Uterus (tissue), 2 donors: ENCODE data around the gene MYD88.
"Not testable (repeated sequence)": the region's sequence is repeated elsewhere in the genome, so short reads cannot be mapped to it uniquely, and the experiment has no call there.

Source experiments
- POLR2A ChIP-seq, 2 donors: fragments of 450-650 bp; IDR thresholded peaks; one replicate each; pipeline ENCODE4 v1.6.1; 2016; ENCODE audit warnings: antibody characterized with exemption in 2 of 2, mild to moderate bottlenecking in 1 of 2, moderate library complexity in 1 of 2
- TF ChIP-seq, protein P1 (sequence below), 4 experiments: fragments of 200-600 bp in 2 of 4; fragments of 450-650 bp in 2 of 4; sonication (generic) in 2 of 4; IDR thresholded peaks; one replicate each; pipeline ENCODE4 v1.5.1; 2016 to 2019; ENCODE audit warnings: antibody characterized with exemption in 4 of 4, mild to moderate bottlenecking in 2 of 4, moderate library complexity in 1 of 4

DNA sequence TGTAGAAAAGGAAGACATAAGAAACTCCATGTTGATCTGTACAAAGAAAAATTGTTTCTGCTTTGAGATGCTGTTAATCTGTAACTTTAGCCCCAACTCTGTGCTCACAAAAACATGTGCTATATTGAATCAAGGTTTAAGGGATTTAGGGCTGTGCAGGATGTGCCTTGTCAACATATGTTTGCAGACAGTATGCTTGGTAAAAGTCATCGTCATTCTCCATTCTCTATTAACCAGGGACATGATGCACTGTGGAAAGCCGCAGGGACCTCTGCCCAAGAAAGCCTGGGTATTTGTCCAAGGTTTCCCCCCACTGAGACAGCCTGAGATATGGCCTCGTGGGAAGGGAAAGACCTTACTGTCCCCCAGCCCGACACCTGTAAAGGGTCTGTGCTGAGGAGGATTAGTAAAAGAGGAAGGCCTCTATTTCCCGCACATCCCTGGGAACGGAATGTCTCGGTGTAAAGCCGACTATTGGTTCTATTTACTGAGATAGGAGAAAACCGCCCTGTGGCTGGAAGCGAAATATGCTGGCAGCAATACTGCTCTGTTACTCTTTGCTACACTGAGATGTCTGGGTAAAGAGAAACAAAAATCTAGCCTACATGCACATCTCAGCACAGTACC is 3.8 kb upstream of the MYD88 start:
- TF ChIP-seq, protein P1, sequence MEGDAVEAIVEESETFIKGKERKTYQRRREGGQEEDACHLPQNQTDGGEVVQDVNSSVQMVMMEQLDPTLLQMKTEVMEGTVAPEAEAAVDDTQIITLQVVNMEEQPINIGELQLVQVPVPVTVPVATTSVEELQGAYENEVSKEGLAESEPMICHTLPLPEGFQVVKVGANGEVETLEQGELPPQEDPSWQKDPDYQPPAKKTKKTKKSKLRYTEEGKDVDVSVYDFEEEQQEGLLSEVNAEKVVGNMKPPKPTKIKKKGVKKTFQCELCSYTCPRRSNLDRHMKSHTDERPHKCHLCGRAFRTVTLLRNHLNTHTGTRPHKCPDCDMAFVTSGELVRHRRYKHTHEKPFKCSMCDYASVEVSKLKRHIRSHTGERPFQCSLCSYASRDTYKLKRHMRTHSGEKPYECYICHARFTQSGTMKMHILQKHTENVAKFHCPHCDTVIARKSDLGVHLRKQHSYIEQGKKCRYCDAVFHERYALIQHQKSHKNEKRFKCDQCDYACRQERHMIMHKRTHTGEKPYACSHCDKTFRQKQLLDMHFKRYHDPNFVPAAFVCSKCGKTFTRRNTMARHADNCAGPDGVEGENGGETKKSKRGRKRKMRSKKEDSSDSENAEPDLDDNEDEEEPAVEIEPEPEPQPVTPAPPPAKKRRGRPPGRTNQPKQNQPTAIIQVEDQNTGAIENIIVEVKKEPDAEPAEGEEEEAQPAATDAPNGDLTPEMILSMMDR (IDR thresholded peaks at IDR 0.05), result not testable (repeated sequence)
- not testable (repeated sequence) for TF ChIP-seq POLR2A (IDR thresholded peaks at IDR 0.05)
